Ishikawa (cell line): ENCODE results near the gene COX19.

Experiments
- CREB1 ChIP-seq: IDR thresholded peaks from 2 replicates; pipeline ENCODE4 v1.6.1; 2012; ENCODE audit warnings: low read depth
- EGR1 ChIP-seq: IDR thresholded peaks from 2 replicates; pipeline ENCODE4 v1.6.1; 2012
- EP300 ChIP-seq: IDR thresholded peaks from 2 replicates; pipeline ENCODE4 v1.6.1; 2012; ENCODE audit warnings: borderline replicate concordance
- FOXM1 ChIP-seq: IDR thresholded peaks from 2 replicates; pipeline ENCODE4 v1.6.1; 2012; ENCODE audit warnings: low read depth, borderline replicate concordance
- MAX ChIP-seq: IDR thresholded peaks from 2 replicates; pipeline ENCODE4 v1.6.1; 2012
- NFIC ChIP-seq: IDR thresholded peaks from 2 replicates; pipeline ENCODE4 v1.6.1; 2012
- RAD21 ChIP-seq: IDR thresholded peaks from 2 replicates; pipeline ENCODE4 v1.6.1; 2012; ENCODE audit warnings: low read depth
- REST ChIP-seq: IDR thresholded peaks from 2 replicates; pipeline ENCODE4 v1.6.1; 2012; ENCODE audit warnings: low read depth, mild to moderate bottlenecking
- TAF1 ChIP-seq: IDR thresholded peaks from 2 replicates; pipeline ENCODE4 v1.6.1; 2012; ENCODE audit warnings: low read depth, mild to moderate bottlenecking
- ZBTB7A ChIP-seq: IDR thresholded peaks from 2 replicates; pipeline ENCODE4 v1.6.1; 2012; ENCODE audit warnings: low read depth

GRCh38 chr7:929311-929711, 46.0 kb downstream of the COX19 start:
- TF ChIP-seq FOXM1, result no peak
- no peak for TF ChIP-seq NFIC
- TF ChIP-seq ZBTB7A, result no peak
- no peak for TF ChIP-seq TAF1
- no peak for TF ChIP-seq CREB1
- no peak for TF ChIP-seq REST
- TF ChIP-seq MAX, result no peak
- no peak for TF ChIP-seq EP300
- no peak for TF ChIP-seq EGR1
- no peak for TF ChIP-seq RAD21
